PC-3 (cell line): ENCODE measurements around the gene BNIP1. TPM values are rescaled to one million over a fixed set of nuclear protein-coding genes. Genes with fewer than 3 reads are reported as not detected.

ENCODE experiments used
- ATAC-seq: fragments of 200-7000 bp; cut with Tn5 transposase; 2 replicates; pipeline ENCODE4 v1.9.1; 2020; ENCODE audit warnings: mild to moderate bottlenecking, moderate library complexity
- BruUV-seq: library from RNA; stranded (reverse); fragments of 400-500 nt; replicated peaks from 2 replicates; lab custom pipeline; 2021; lab: Mats Ljungman, UMichigan
- CTCF ChIA-PET: fragments of 300-600 bp; sonication (Branson Sonifier 250); formaldehyde crosslinking; loops from one replicate; lab custom pipeline; 2022; ENCODE audit warnings: antibody characterized with exemption; lab: Charles Lee
- POLR2A ChIA-PET: fragments of 300-600 bp; sonication (Branson Sonifier 250); formaldehyde crosslinking; loops from one replicate; lab custom pipeline; 2022; ENCODE audit warnings: antibody characterized with exemption; ENCODE audit not compliant: unreplicated experiment; lab: Charles Lee
- DNase-seq: peaks from one replicate; pipeline ENCODE4 v3.0.0-alpha.2; 2015
- H2AFZ ChIP-seq: fragments of 300-600 bp; sonication (generic); 2 replicates; pipeline ENCODE4 v1.6.0; 2016; ENCODE audit warnings: antibody characterized with exemption, low read length
- H3F3A ChIP-seq: fragments of 300-600 bp; sonication (generic); one replicate; pipeline ENCODE4 v1.6.0; 2017; ENCODE audit warnings: antibody characterized with exemption, low read length, control low read depth, mild to moderate bottlenecking; ENCODE audit not compliant: unreplicated experiment
- H3K27ac ChIP-seq: fragments of 300-600 bp; sonication (generic); 2 replicates; pipeline ENCODE4 v1.5.1; 2016; ENCODE audit warnings: mild to moderate bottlenecking, low read length
- H3K27me3 ChIP-seq: fragments of 300-600 bp; sonication (generic); 2 replicates; pipeline ENCODE4 v1.6.1; 2016; ENCODE audit warnings: low read length, mixed read lengths
- H3K36me3 ChIP-seq: fragments of 300-600 bp; sonication (generic); 2 replicates; pipeline ENCODE4 v1.6.1; 2016; ENCODE audit warnings: low read depth, mixed run types, low read length, mixed read lengths
- H3K4me1 ChIP-seq: fragments of 300-600 bp; sonication (generic); 2 replicates; pipeline ENCODE4 v1.5.1; 2016; ENCODE audit warnings: low read length; ENCODE audit not compliant: insufficient read depth
- H3K4me2 ChIP-seq: fragments of 300-600 bp; sonication (generic); 2 replicates; pipeline ENCODE4 v1.6.0; 2016; ENCODE audit warnings: low read length
- H3K4me3 ChIP-seq: fragments of 300-600 bp; sonication (generic); 2 replicates; pipeline ENCODE4 v1.5.1; 2016; ENCODE audit warnings: mild to moderate bottlenecking, low read length, mixed read lengths
- H3K79me2 ChIP-seq: fragments of 300-600 bp; sonication (generic); 2 replicates; pipeline ENCODE4 v1.6.1; 2017; ENCODE audit warnings: low read length, mixed read lengths
- H3K9ac ChIP-seq: fragments of 300-600 bp; sonication (generic); 2 replicates; pipeline ENCODE4 v1.6.0; 2016; ENCODE audit warnings: mild to moderate bottlenecking, low read length
- H3K9me2 ChIP-seq: fragments of 300-600 bp; sonication (generic); replicated peaks from 2 replicates; pipeline ENCODE4 v1.6.1; 2016; ENCODE audit warnings: mixed run types, low read length, mixed read lengths
- H3K9me3 ChIP-seq: fragments of 300-600 bp; sonication (generic); 2 replicates; pipeline ENCODE4 v1.6.1; 2016; ENCODE audit warnings: low read length, mixed read lengths
- H4K20me1 ChIP-seq: fragments of 300-600 bp; sonication (generic); 2 replicates; pipeline ENCODE4 v1.6.1; 2016; ENCODE audit warnings: low read length, mixed read lengths
- EZH2 ChIP-seq: fragments of 300-600 bp; sonication (generic); IDR thresholded peaks from one replicate; pipeline ENCODE4 v1.6.1; 2017; ENCODE audit warnings: antibody characterized with exemption, mild to moderate bottlenecking, low read length; ENCODE audit not compliant: unreplicated experiment
- EZH2phosphoT487 ChIP-seq: fragments of 300-600 bp; sonication (generic); IDR thresholded peaks from 2 replicates; pipeline ENCODE4 v1.6.1; 2018; ENCODE audit warnings: mild to moderate bottlenecking, antibody characterized with exemption, low read length, borderline replicate concordance
- intact Hi-C: fragments of 100-400 bp; cut with micrococcal nuclease; formaldehyde crosslinking; loops from 2 replicates; pipeline ENCODE4 v1.9.0; 2023
- total RNA-seq: library from RNA; depleted of rRNA; stranded (reverse); fragments of >200 nt; gene quantifications from 2 replicates; pipeline ENCODE4 v1.2.3, GENCODE V29; 2014
- TF ChIP-seq, protein P1 (sequence below): fragments of 300-600 bp; sonication (generic); conservative IDR thresholded peaks from 2 replicates; pipeline ENCODE4 v1.5.1; 2017; ENCODE audit warnings: antibody characterized with exemption, low read depth, mild to moderate bottlenecking, low read length

BNIP1 gene
- total RNA-seq, 1 experiment from 2014 or later: 21.5 TPM

DNA sequence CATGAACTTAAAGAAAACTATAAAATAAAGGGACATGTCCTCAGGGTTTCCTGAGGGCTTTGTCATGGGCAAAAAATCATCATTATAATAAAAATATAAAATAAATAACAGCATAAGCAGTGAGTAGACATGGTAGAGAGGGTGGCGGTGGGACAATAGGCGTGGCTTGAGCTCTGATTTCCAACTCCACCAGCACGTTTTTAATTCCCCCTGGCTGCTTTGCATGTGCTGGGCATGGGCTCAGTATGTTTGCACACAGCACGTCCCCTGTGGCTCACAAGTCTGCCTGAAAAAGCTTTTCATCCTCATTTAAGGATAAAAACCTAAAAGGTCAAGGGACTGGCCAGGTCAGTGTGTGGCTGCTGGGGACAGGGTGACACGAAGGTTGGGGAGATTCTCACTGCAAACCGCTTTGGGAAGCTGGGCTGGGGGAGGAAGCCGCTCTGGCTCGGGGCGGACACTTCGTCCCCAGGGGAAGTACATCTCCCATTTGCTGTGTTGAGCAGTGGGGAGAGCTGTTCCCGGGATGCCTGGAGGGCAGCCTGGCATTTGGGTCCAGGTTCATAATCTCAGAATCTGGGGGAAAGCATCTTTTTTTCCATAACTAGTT is 58.0 kb downstream of the BNIP1 start:
- intact Hi-C loops: loop anchor here (1.0 kb wide), 2 partner anchors 36 to 224 kb away; no protein-coding TSS in a partner anchor
- TF ChIP-seq, protein P1, sequence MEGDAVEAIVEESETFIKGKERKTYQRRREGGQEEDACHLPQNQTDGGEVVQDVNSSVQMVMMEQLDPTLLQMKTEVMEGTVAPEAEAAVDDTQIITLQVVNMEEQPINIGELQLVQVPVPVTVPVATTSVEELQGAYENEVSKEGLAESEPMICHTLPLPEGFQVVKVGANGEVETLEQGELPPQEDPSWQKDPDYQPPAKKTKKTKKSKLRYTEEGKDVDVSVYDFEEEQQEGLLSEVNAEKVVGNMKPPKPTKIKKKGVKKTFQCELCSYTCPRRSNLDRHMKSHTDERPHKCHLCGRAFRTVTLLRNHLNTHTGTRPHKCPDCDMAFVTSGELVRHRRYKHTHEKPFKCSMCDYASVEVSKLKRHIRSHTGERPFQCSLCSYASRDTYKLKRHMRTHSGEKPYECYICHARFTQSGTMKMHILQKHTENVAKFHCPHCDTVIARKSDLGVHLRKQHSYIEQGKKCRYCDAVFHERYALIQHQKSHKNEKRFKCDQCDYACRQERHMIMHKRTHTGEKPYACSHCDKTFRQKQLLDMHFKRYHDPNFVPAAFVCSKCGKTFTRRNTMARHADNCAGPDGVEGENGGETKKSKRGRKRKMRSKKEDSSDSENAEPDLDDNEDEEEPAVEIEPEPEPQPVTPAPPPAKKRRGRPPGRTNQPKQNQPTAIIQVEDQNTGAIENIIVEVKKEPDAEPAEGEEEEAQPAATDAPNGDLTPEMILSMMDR: no peak
- peaks cover 9% of the 10 kb centered on the region; the same call in 1 of the 2 replicates for H3K27me3 ChIP-seq
- no peaks in the 10 kb centered on the region for H3K79me2 ChIP-seq
- H3K36me3 ChIP-seq: no peaks in the 10 kb centered on the region
- H3K9me2 ChIP-seq: no peaks in the 10 kb centered on the region
- peak overlapping the region; percentile 82 for H3K4me2 ChIP-seq
- peak overlapping the region; percentile 41 for H3K9ac ChIP-seq
- peak overlapping the region; percentile 51 for H3K4me3 ChIP-seq
- POLR2A ChIA-PET: interaction anchor here (0.6 kb wide), 2 partner anchors 176 to 797 kb away, joined by 3 read pairs; no protein-coding TSS in a partner anchor
- ATAC-seq (peak; percentile 71), DNase-seq (no peak)
- H3K27ac ChIP-seq: peak overlapping the region; percentile 78
- peaks cover 15% of the 10 kb centered on the region for H3K4me1 ChIP-seq
- H4K20me1 ChIP-seq: no peaks in the 10 kb centered on the region
- peak overlapping the region; percentile 79 for H2AFZ ChIP-seq
- no peaks in the 10 kb centered on the region for H3F3A ChIP-seq
- no TSS peak for BruUV-seq
- H3K9me3 ChIP-seq: no peaks in the 10 kb centered on the region
- CTCF ChIA-PET: interaction anchor here (0.6 to 1.1 kb wide), 4 partner anchors 33 to 495 kb away, joined by 3 to 14 read pairs (median 4); no protein-coding TSS in a partner anchor

DNA sequence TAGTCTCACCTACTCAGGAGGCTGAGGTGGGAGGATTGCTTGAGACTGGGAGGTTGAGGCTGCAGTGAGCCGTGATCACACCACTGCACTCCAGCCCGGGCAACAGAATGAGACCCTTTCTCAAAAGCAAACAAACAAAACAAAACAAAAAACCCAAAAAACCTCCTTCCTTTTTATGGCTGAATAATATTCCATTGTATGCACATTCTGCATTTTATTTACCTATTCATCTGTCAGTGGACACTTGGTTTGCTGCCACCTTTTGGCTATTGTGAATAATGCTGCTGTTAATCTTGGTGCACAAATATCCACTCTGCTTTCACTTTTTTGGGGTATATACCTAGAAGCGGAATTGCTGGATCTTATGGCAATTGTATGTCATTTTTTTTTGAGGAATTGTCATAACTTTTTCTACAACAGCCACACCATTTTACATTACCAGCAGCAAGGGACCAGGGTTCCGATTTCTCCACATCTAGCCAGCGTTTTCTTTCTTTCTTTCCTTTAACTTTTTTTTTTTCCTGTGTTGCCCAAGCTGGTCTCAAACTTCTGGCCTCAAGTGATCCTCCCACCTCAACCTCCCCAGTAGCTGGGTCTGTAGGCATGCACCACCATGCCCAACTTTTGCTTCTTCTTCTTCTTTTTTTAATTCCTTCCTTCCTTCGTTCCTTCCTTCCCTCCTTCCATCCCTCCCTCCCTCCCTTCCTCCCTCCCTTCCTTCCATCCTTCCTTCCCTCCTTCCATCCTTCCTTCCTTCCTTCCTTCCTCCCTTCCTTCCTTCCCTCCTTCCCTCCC is 60.1 kb downstream of the BNIP1 start:
- TF ChIP-seq, protein P1: peak; percentile 75
- no peak for TF ChIP-seq EZH2phosphoT487
- no peak for TF ChIP-seq EZH2
- H3K36me3 ChIP-seq: no peaks in the 10 kb centered on the region
- H3K79me2 ChIP-seq: no peaks in the 10 kb centered on the region
- no peak overlapping the region for H3K4me2 ChIP-seq
- no peak overlapping the region for H3K9ac ChIP-seq
- peaks cover 9% of the 10 kb centered on the region; the same call in 1 of the 2 replicates for H3K27me3 ChIP-seq
- H3K9me2 ChIP-seq: no peaks in the 10 kb centered on the region
- no peaks in the 10 kb centered on the region for H3F3A ChIP-seq
- ChIA-PET POLR2A (no interaction called here), CTCF (interaction anchor here (0.6 to 0.7 kb wide), 2 partner anchors 57 to 220 kb away, joined by 3 to 6 read pairs; partner anchors contain the start of gene ATP6V0E1)
- H3K4me3 ChIP-seq: no peak overlapping the region
- no peaks in the 10 kb centered on the region for H3K9me3 ChIP-seq
- DNase-seq (peak; percentile 63), ATAC-seq (no peak)
- H3K27ac ChIP-seq: no peak overlapping the region
- intact Hi-C loops: loop anchor here (1.0 kb wide), 2 partner anchors 147 to 221 kb away; partner anchors contain the start of gene ATP6V0E1
- no peaks in the 10 kb centered on the region for H4K20me1 ChIP-seq
- no TSS peak for BruUV-seq
- H2AFZ ChIP-seq: no peak overlapping the region
- H3K4me1 ChIP-seq: peaks cover 15% of the 10 kb centered on the region
